Spleen (tissue), 3 donors: ENCODE results near the gene ELFN1.

Experiments used
- POLR2A ChIP-seq, 3 donors: fragments of 450-650 bp; IDR thresholded peaks; one replicate each; pipeline ENCODE4 v1.5.1; 2017; ENCODE audit warnings: antibody characterized with exemption in 3 of 3, mild to moderate bottlenecking in 1 of 3
- POLR2AphosphoS5 ChIP-seq, 3 donors: sonication (generic); formaldehyde crosslinking; IDR thresholded peaks; one replicate each; pipeline ENCODE4 v1.5.1; 2017; ENCODE audit warnings: antibody characterized with exemption in 3 of 3

DNA sequence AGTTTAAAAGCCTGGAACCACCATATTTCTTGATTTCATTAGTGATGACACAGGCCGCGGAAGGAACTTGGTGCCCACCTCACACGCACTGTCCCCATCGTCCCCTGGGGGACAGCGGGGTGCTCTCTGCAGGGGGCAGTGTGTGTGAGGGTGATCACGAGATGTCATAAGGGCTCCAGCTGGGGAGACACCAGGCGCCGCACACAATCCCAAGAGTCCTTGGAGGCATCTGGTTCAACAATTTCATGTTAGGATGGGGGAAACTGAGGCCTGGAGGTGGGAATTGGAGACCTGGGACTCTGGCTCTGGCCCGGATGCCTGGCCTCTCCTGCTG lies 66.4 kb downstream of the ELFN1 start:
- TF ChIP-seq POLR2AphosphoS5 (IDR thresholded peaks at IDR 0.05): no peak
- TF ChIP-seq POLR2A (IDR thresholded peaks at IDR 0.05): no peak
